Measurements from ENCODE around the gene RAMP1.

- TF ChIP-seq CTCF (IDR thresholded peaks at IDR 0.05): no peak
- TF ChIP-seq POLR2A (IDR thresholded peaks at IDR 0.05): no peak
Measured at GRCh38 chr2:237913193-237913917, 53.9 kb downstream of the RAMP1 start.
